ENCODE results near the gene TMEM174. TPM values are rescaled to one million over a fixed set of nuclear protein-coding genes. Genes with fewer than 3 reads are reported as not detected.

The TMEM174 gene
- total RNA-seq, 1 donor from 2014 or later, result not detected

- Mint-ChIP-seq H3K27ac (ENCODE audit: unreplicated experiment) (no peak overlapping the region), H3K36me3 (ENCODE audit: low read depth) (no peaks in the 10 kb centered on the region), H3K4me3 (ENCODE audit: unreplicated experiment) (no peak overlapping the region), H3K27me3 (ENCODE audit: low read depth) (peaks cover 5% of the 10 kb centered on the region), H3K9me3 (ENCODE audit: low read depth) (no peaks in the 10 kb centered on the region), H3K4me1 (ENCODE audit: low read depth) (no peaks in the 10 kb centered on the region)
- TF ChIP-seq CTCF (IDR thresholded peaks at IDR 0.05), result no peak
- no peak for DNase-seq (ENCODE audit: low spot score)
Measured at GRCh38 chr5:73143716-73144115, 29.3 kb upstream of the TMEM174 start.

- H3K27me3 Mint-ChIP-seq (ENCODE audit: low read depth), result peaks cover 3% of the 10 kb centered on the region
- H3K36me3 Mint-ChIP-seq (ENCODE audit: low read depth), result no peaks in the 10 kb centered on the region
- H3K4me1 Mint-ChIP-seq (ENCODE audit: low read depth), result peaks cover 19% of the 10 kb centered on the region
- no peak overlapping the region for H3K27ac Mint-ChIP-seq (ENCODE audit: unreplicated experiment)
- no peak for DNase-seq (ENCODE audit: low spot score)
- no peaks in the 10 kb centered on the region for H3K9me3 Mint-ChIP-seq (ENCODE audit: low read depth)
- H3K4me3 Mint-ChIP-seq (ENCODE audit: unreplicated experiment), result no peak overlapping the region
- no peak for TF ChIP-seq CTCF (IDR thresholded peaks at IDR 0.05)
Measured at GRCh38 chr5:73149540-73149939, 23.5 kb upstream of the TMEM174 start.

- no peak overlapping the region for H3K4me3 Mint-ChIP-seq (ENCODE audit: unreplicated experiment)
- no peak overlapping the region for H3K27ac Mint-ChIP-seq (ENCODE audit: unreplicated experiment)
- no peaks in the 10 kb centered on the region for H3K9me3 Mint-ChIP-seq (ENCODE audit: low read depth)
- peaks cover 1% of the 10 kb centered on the region for H3K27me3 Mint-ChIP-seq (ENCODE audit: low read depth)
- DNase-seq (ENCODE audit: low spot score), result no peak
- TF ChIP-seq CTCF (IDR thresholded peaks at IDR 0.05), result no peak
- peaks cover 19% of the 10 kb centered on the region for H3K4me1 Mint-ChIP-seq (ENCODE audit: low read depth)
- no peaks in the 10 kb centered on the region for H3K36me3 Mint-ChIP-seq (ENCODE audit: low read depth)
Measured at GRCh38 chr5:73150876-73151275, 22.1 kb upstream of the TMEM174 start.

GRCh38 chr5:73151766-73152410 lies 21.1 kb upstream of the TMEM174 start:
- Mint-ChIP-seq H3K27me3 (ENCODE audit: low read depth) (peaks cover under 1% of the 10 kb centered on the region), H3K4me3 (ENCODE audit: unreplicated experiment) (no peak overlapping the region), H3K9me3 (ENCODE audit: low read depth) (no peaks in the 10 kb centered on the region), H3K36me3 (ENCODE audit: low read depth) (no peaks in the 10 kb centered on the region), H3K27ac (ENCODE audit: unreplicated experiment) (peak overlapping the region; percentile 73), H3K4me1 (ENCODE audit: low read depth) (peaks cover 19% of the 10 kb centered on the region)
- DNase-seq (ENCODE audit: low spot score), result no peak
- no peak for TF ChIP-seq CTCF (IDR thresholded peaks at IDR 0.05)

- TF ChIP-seq CTCF (IDR thresholded peaks at IDR 0.05), result peak; percentile 25
- Mint-ChIP-seq H3K36me3 (ENCODE audit: low read depth) (no peaks in the 10 kb centered on the region), H3K4me3 (ENCODE audit: unreplicated experiment) (no peak overlapping the region), H3K9me3 (ENCODE audit: low read depth) (no peaks in the 10 kb centered on the region), H3K27ac (ENCODE audit: unreplicated experiment) (no peak overlapping the region), H3K27me3 (ENCODE audit: low read depth) (no peaks in the 10 kb centered on the region), H3K4me1 (ENCODE audit: low read depth) (peaks cover 19% of the 10 kb centered on the region)
- no peak for DNase-seq (ENCODE audit: low spot score)
Measured at GRCh38 chr5:73152411-73153388, 20.3 kb upstream of the TMEM174 start.
